ENCODE results near the gene GYG2.

DNA sequence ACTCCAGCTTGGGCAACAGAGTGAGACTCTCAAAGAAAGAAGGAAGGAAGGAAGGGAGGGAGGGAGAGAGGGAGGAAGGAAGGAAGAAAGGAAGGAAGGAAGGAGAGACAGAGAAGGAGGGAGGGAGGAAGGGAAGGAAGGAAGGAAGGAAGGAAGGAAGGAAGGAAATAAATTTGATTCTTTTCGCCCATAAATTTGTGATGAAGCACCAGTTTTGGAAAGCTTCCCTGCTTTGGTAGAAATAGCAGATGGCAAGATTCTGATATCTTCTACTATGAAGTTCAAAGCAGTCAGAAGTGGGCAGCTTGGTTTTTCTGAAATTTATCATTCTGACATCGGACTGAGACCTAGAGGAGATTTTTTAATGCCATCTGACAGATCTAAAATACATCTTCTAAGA lies 11.7 kb upstream of the GYG2 start:
- no peak for TF ChIP-seq BACH2 (CRISPR knock-in tag; IDR thresholded peaks at IDR 0.05; ENCODE audit: borderline replicate concordance)
- TF ChIP-seq, protein P1, sequence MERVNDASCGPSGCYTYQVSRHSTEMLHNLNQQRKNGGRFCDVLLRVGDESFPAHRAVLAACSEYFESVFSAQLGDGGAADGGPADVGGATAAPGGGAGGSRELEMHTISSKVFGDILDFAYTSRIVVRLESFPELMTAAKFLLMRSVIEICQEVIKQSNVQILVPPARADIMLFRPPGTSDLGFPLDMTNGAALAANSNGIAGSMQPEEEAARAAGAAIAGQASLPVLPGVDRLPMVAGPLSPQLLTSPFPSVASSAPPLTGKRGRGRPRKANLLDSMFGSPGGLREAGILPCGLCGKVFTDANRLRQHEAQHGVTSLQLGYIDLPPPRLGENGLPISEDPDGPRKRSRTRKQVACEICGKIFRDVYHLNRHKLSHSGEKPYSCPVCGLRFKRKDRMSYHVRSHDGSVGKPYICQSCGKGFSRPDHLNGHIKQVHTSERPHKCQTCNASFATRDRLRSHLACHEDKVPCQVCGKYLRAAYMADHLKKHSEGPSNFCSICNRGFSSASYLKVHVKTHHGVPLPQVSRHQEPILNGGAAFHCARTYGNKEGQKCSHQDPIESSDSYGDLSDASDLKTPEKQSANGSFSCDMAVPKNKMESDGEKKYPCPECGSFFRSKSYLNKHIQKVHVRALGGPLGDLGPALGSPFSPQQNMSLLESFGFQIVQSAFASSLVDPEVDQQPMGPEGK (CRISPR knock-in tag; IDR thresholded peaks at IDR 0.05; ENCODE audit: borderline replicate concordance) = no peak
- no peak for TF ChIP-seq ARNTL (CRISPR knock-in tag; IDR thresholded peaks at IDR 0.05; ENCODE audit: borderline replicate concordance, low read depth)
- no peak for TF ChIP-seq ESRRG (CRISPR knock-in tag; IDR thresholded peaks at IDR 0.05)
- no peak for TF ChIP-seq RARB (CRISPR knock-in tag; IDR thresholded peaks at IDR 0.05)
- no peak for TF ChIP-seq TOX (CRISPR knock-in tag; IDR thresholded peaks at IDR 0.05; ENCODE audit: borderline replicate concordance)
- no peak for TF ChIP-seq ZNF565 (CRISPR knock-in tag; conservative IDR thresholded peaks at IDR 0.05; ENCODE audit: low read depth)
- no peak for TF ChIP-seq ISL1 (CRISPR knock-in tag; IDR thresholded peaks at IDR 0.05)
- TF ChIP-seq ZFP30 (CRISPR knock-in tag; IDR thresholded peaks at IDR 0.05) = no peak
- no peak for TF ChIP-seq GLIS3 (CRISPR knock-in tag; IDR thresholded peaks at IDR 0.05)
- TF ChIP-seq CREB5 (CRISPR knock-in tag; IDR thresholded peaks at IDR 0.05; ENCODE audit: low read depth) = no peak
